Lung (tissue), 12 donors: ENCODE data around the gene ZNF470. TPM values are rescaled to one million over a fixed set of nuclear protein-coding genes. Genes with fewer than 3 reads are reported as not detected.

Experiments used
- ATAC-seq: fragments of 200-7000 bp; cut with Tn5 transposase; one replicate; pipeline ENCODE4 v1.9.1; 2020; ENCODE audit warnings: moderate number of reproducible peaks; ENCODE audit not compliant: insufficient read depth, low FRiP score
- DNase-seq, 3 donors: peaks; one replicate each; pipeline ENCODE4 v3.0.0-alpha.2; 2013 to 2017
- H3K27ac ChIP-seq, 2 donors: one replicate each; pipeline ENCODE4 v1.5.1; 2013; ENCODE audit warnings: mild to moderate bottlenecking in 2 of 2, moderate library complexity in 2 of 2, control low read depth in 1 of 2, inconsistent platforms in 1 of 2, low read depth in 1 of 2, low read length in 1 of 2
- H3K27me3 ChIP-seq, 3 donors: one replicate each; pipeline ENCODE4 v1.5.1; 2013; ENCODE audit warnings: low read length in 2 of 3; ENCODE audit not compliant: control insufficient read depth in 3 of 3, insufficient read depth in 3 of 3
- H3K36me3 ChIP-seq, 4 donors: one replicate each; pipeline ENCODE4 v1.5.1; 2013; ENCODE audit warnings: low read length in 4 of 4, mild to moderate bottlenecking in 1 of 4, moderate library complexity in 1 of 4; ENCODE audit not compliant: control insufficient read depth in 4 of 4, insufficient read depth in 4 of 4
- H3K4me1 ChIP-seq, 5 donors: one replicate each; pipeline ENCODE4 v1.5.1; 2013; ENCODE audit warnings: low read length in 5 of 5, mild to moderate bottlenecking in 2 of 5, moderate library complexity in 1 of 5; ENCODE audit not compliant: control insufficient read depth in 5 of 5, insufficient read depth in 5 of 5
- H3K4me3 ChIP-seq: one replicate; pipeline ENCODE4 v1.5.1; 2013; ENCODE audit warnings: mild to moderate bottlenecking, control low read depth, moderate library complexity
- H3K9ac ChIP-seq, 2 donors: one replicate each; pipeline ENCODE4 v1.5.1; 2013; ENCODE audit warnings: low read length in 2 of 2, control low read depth in 1 of 2; ENCODE audit not compliant: insufficient read depth in 1 of 2
- H3K9me3 ChIP-seq, 4 donors: one replicate each; pipeline ENCODE4 v1.5.1; 2013; ENCODE audit warnings: low read length in 3 of 4, mild to moderate bottlenecking in 1 of 4, moderate library complexity in 1 of 4; ENCODE audit not compliant: control insufficient read depth in 4 of 4, insufficient read depth in 3 of 4
- CTCF ChIP-seq: IDR thresholded peaks from 2 replicates; pipeline ENCODE4 v1.5.1; 2012; ENCODE audit warnings: mild to moderate bottlenecking; ENCODE audit errors: control extremely low read depth, extremely low read depth
- WGBS, 2 donors: extraction: QIAGEN DNeasy Blood & Tissue Kit; methylation state at CpG; one replicate each; pipeline ENCODE4 v1.1.7; 2013; 5-methylcytosine and 5-hydroxymethylcytosine counted together
- polyA plus RNA-seq, 2 donors: library from polyadenylated mRNA; stranded (reverse); fragments of 200-250 nt; gene quantifications; one replicate each; pipeline ENCODE4 v1.2.1, GENCODE V29; 2013
- total RNA-seq, 2 donors: library from RNA; depleted of rRNA in 1 of 2; stranded (reverse); fragments of >200 nt in 1 of 2; gene quantifications; one replicate each; pipeline ENCODE4 v1.2.1, GENCODE V29; 2014 to 2021
- donor health status: control.
- donor health status: control.
- donor health status: Bipolar disorder and iron deficiency.
- donor health status: healthy.
- donor health status: DM: yes; HTN: yes; CAD: no.

Gene ZNF470
- total and polyA plus RNA-seq, 4 donors = 1.2 to 4.5 (median 3.5) TPM

- Histone ChIP-seq H3K9me3 (peaks cover 0 to 5% (median 3%) of the 10 kb centered on the region in 4 donors), H3K27me3 (no peaks in the 10 kb centered on the region), H3K4me1 (peaks cover 0 to 8% (median 4%) of the 10 kb centered on the region in 5 donors), H3K4me3 (peak overlapping the region; percentile 91), H3K9ac (peak overlapping the region; percentile 80 to 94), H3K36me3 (peaks cover 0 to 18% (median 8%) of the 10 kb centered on the region in 4 donors), H3K27ac (peak overlapping the region; percentile 20 to 45)
- no peak for DNase-seq
- TF ChIP-seq CTCF = no peak
- ATAC-seq = peak; percentile 25
- 0 to 1% methylated on average over 4 of the region's 4 CpGs for WGBS, 2 donors
Observed at GRCh38 chr19:56595548-56595899, 28.3 kb downstream of the ZNF470 start.

GRCh38 chr19:56596676-56597075, 29.4 kb downstream of the ZNF470 start:
- Histone ChIP-seq H3K4me1 (peaks cover 0 to 15% (median 4%) of the 10 kb centered on the region in 5 donors), H3K9ac (no peak overlapping the region), H3K27ac (no peak overlapping the region), H3K36me3 (peaks cover 0 to 28% (median 16%) of the 10 kb centered on the region in 4 donors), H3K27me3 (no peaks in the 10 kb centered on the region), H3K4me3 (no peak overlapping the region), H3K9me3 (peaks cover 0 to 11% (median 8%) of the 10 kb centered on the region in 4 donors)
- ATAC-seq (no peak), DNase-seq (no peak)
- TF ChIP-seq CTCF = no peak
- 62 to 82% methylated on average over 4 of the region's 4 CpGs for WGBS, 2 donors

GRCh38 chr19:56597696-56598095, 30.4 kb downstream of the ZNF470 start:
- 95 to 96% methylated on average over 4 of the region's 4 CpGs for WGBS, 2 donors
- Histone ChIP-seq H3K4me1 (peaks cover 0 to 16% (median 4%) of the 10 kb centered on the region in 5 donors), H3K9me3 (peaks cover 0 to 12% (median 9%) of the 10 kb centered on the region in 4 donors), H3K4me3 (no peak overlapping the region), H3K27me3 (no peaks in the 10 kb centered on the region), H3K36me3 (peaks cover 0 to 34% (median 18%) of the 10 kb centered on the region in 4 donors), H3K27ac (no peak overlapping the region), H3K9ac (no peak overlapping the region)
- DNase-seq (no peak), ATAC-seq (no peak)
- no peak for TF ChIP-seq CTCF

GRCh38 chr19:56601375-56601774, 34.1 kb downstream of the ZNF470 start:
- no peak for DNase-seq
- TF ChIP-seq CTCF = no peak
- WGBS, 2 donors = 95 to 100% methylated on average over 3 of the region's 3 CpGs
- ATAC-seq = no peak
- no peak overlapping the region for H3K27ac ChIP-seq
- H3K9ac ChIP-seq = no peak overlapping the region
- no peak overlapping the region for H3K4me3 ChIP-seq
- peaks cover 0 to 11% (median 0%) of the 10 kb centered on the region in 5 donors for H3K4me1 ChIP-seq
- H3K27me3 ChIP-seq = no peaks in the 10 kb centered on the region
- peaks cover 0 to 61% (median 27%) of the 10 kb centered on the region in 4 donors for H3K36me3 ChIP-seq
- peaks cover 0 to 28% (median 22%) of the 10 kb centered on the region in 4 donors for H3K9me3 ChIP-seq
